Skin epidermis (tissue), 12 donors: ENCODE measurements around the gene SSBP2.
"Not testable (repeated sequence)": the region's sequence is repeated elsewhere in the genome, so short reads cannot be mapped to it uniquely, and the experiment has no call there.

ENCODE experiments used
- H3K27ac ChIP-seq, 21 experiments: fragments of 200-600 bp; sonication (generic) in 11 of 21; one replicate each; pipeline ENCODE4 v1.5.0; 2020; ENCODE audit warnings: mild to moderate bottlenecking in 3 of 21, inconsistent platforms in 2 of 21, moderate library complexity in 2 of 21
- H3K4me3 ChIP-seq, 7 experiments: fragments of 200-600 bp; sonication (generic) in 2 of 7; one replicate each; pipeline ENCODE4 v1.5.0; 2020; ENCODE audit warnings: inconsistent platforms in 2 of 7, mild to moderate bottlenecking in 2 of 7, moderate library complexity in 1 of 7

Gene SSBP2

GRCh38 chr5:81513473-81513872, 237.4 kb downstream of the SSBP2 start:
- no peak overlapping the region for H3K27ac ChIP-seq
- H3K4me3 ChIP-seq: no peak overlapping the region

GRCh38 chr5:81506900-81507588, 243.9 kb downstream of the SSBP2 start:
- H3K27ac ChIP-seq: no peak overlapping the region
- no peak overlapping the region for H3K4me3 ChIP-seq

GRCh38 chr5:81506378-81506777, 244.5 kb downstream of the SSBP2 start:
- peak overlapping the region in 3 of 21 experiments; percentile 9 to 30 (median 25) for H3K27ac ChIP-seq
- no peak overlapping the region for H3K4me3 ChIP-seq

GRCh38 chr5:81505672-81506071, 245.2 kb downstream of the SSBP2 start:
- peak overlapping the region in 4 of 21 experiments; percentile 18 to 30 (median 24) for H3K27ac ChIP-seq
- no peak overlapping the region for H3K4me3 ChIP-seq

GRCh38 chr5:81503602-81504001, 247.3 kb downstream of the SSBP2 start:
- H3K4me3 ChIP-seq: not testable (repeated sequence)

GRCh38 chr5:81495286-81495685, 255.6 kb downstream of the SSBP2 start:
- H3K27ac ChIP-seq: no peak overlapping the region
- H3K4me3 ChIP-seq: no peak overlapping the region

More at GRCh38 chr5:81503602-81504001, 247.3 kb downstream of the SSBP2 start:
- H3K27ac ChIP-seq: not testable (repeated sequence)

GRCh38 chr5:81488862-81489261, 262.0 kb downstream of the SSBP2 start:
- Histone ChIP-seq H3K4me3 (no peak overlapping the region), H3K27ac (no peak overlapping the region)

GRCh38 chr5:81486711-81487110, 264.2 kb downstream of the SSBP2 start:
- Histone ChIP-seq H3K4me3 (no peak overlapping the region), H3K27ac (no peak overlapping the region)

- H3K27ac ChIP-seq: no peak overlapping the region
- no peak overlapping the region for H3K4me3 ChIP-seq
Measured at GRCh38 chr5:81482595-81482994, 268.3 kb downstream of the SSBP2 start.

GRCh38 chr5:81473395-81473794, 277.5 kb downstream of the SSBP2 start:
- H3K27ac ChIP-seq, H3K4me3 ChIP-seq: not testable (repeated sequence)

GRCh38 chr5:81469676-81470075, 281.2 kb downstream of the SSBP2 start:
- Histone ChIP-seq H3K27ac (no peak overlapping the region), H3K4me3 (no peak overlapping the region)

GRCh38 chr5:81450940-81451339, 300.0 kb downstream of the SSBP2 start:
- no peak overlapping the region for H3K27ac ChIP-seq
- H3K4me3 ChIP-seq: no peak overlapping the region

- H3K27ac ChIP-seq: no peak overlapping the region
- no peak overlapping the region for H3K4me3 ChIP-seq
Measured at GRCh38 chr5:81435023-81435422, 315.9 kb downstream of the SSBP2 start.

- Histone ChIP-seq H3K27ac (no peak overlapping the region), H3K4me3 (no peak overlapping the region)
Measured at GRCh38 chr5:81429985-81430384, 320.9 kb downstream of the SSBP2 start.

GRCh38 chr5:81429363-81429762, 321.5 kb downstream of the SSBP2 start:
- H3K4me3 ChIP-seq: no peak overlapping the region
- H3K27ac ChIP-seq: no peak overlapping the region

- Histone ChIP-seq H3K27ac (no peak overlapping the region), H3K4me3 (no peak overlapping the region)
Measured at GRCh38 chr5:81428861-81429260, 322.0 kb downstream of the SSBP2 start.

- Histone ChIP-seq H3K4me3 (no peak overlapping the region), H3K27ac (no peak overlapping the region)
Measured at GRCh38 chr5:81428446-81428845, 322.5 kb downstream of the SSBP2 start.

- no peak overlapping the region for H3K27ac ChIP-seq
- H3K4me3 ChIP-seq: no peak overlapping the region
Measured at GRCh38 chr5:81427566-81427965, 323.3 kb downstream of the SSBP2 start.

GRCh38 chr5:81426359-81427030, 324.4 kb downstream of the SSBP2 start:
- H3K4me3 ChIP-seq: no peak overlapping the region
- peak overlapping the region in 1 of 21 experiments; percentile 69 for H3K27ac ChIP-seq

- no peak overlapping the region for H3K4me3 ChIP-seq
- H3K27ac ChIP-seq: no peak overlapping the region
Measured at GRCh38 chr5:81425569-81425968, 325.3 kb downstream of the SSBP2 start.

GRCh38 chr5:81424728-81425127, 326.2 kb downstream of the SSBP2 start:
- no peak overlapping the region for H3K4me3 ChIP-seq
- no peak overlapping the region for H3K27ac ChIP-seq
